ENCODE measurements around the gene RNU6-9. TPM values are rescaled to one million over a fixed set of nuclear protein-coding genes. Genes with fewer than 3 reads are reported as not detected.
A peak's percentile ranks its signal among the peaks of the same experiment; 100 is the strongest.

The RNU6-9 gene
- total RNA-seq, 1 experiment from 2014 or later: not detected

DNA sequence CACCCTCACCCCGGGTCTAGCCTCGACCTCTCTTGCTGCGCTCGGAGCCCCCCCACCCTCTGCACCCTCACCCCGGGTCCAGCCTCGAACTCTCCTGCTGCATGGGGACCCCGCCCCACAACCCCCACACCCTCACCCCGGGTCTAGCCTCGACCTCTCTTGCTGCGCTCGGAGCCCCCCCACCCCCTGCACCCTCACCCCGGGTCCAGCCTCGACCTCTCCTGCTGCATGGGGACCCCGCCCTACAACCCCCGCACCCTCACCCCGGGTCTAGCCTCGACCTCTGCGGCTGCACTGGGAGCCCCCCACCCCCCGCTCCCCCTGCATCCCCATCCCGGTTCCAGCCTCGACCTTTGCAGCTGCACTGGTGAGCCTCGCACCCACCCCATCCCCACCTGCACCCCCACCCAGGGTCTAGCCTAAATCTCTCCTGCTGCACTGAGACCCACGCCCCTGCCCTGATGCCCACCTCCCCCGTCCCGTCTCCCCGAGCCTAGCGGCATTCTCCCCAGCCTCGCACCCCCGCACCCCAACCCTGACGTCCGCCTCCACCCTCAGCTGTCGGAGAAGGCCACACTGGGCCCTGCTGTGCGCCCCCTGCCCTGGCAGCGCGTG lies 32.0 kb upstream of the RNU6-9 start:
- peaks cover 7% of the 10 kb centered on the region for H3K4me1 ChIP-seq (ENCODE audit: control insufficient read depth, insufficient read depth, low read length)
- no TSS peak for BruUV-seq (replicated peaks)
- CTCF ChIA-PET: no interaction called here
- no peaks in the 10 kb centered on the region for H3K9me3 ChIP-seq (ENCODE audit: control insufficient read depth, insufficient read depth, low read depth, low read length)
- no peak overlapping the region for H3K4me3 ChIP-seq (ENCODE audit: low read depth in 2 of 2, low read length in 2 of 2)
- TF ChIP-seq, protein P1, sequence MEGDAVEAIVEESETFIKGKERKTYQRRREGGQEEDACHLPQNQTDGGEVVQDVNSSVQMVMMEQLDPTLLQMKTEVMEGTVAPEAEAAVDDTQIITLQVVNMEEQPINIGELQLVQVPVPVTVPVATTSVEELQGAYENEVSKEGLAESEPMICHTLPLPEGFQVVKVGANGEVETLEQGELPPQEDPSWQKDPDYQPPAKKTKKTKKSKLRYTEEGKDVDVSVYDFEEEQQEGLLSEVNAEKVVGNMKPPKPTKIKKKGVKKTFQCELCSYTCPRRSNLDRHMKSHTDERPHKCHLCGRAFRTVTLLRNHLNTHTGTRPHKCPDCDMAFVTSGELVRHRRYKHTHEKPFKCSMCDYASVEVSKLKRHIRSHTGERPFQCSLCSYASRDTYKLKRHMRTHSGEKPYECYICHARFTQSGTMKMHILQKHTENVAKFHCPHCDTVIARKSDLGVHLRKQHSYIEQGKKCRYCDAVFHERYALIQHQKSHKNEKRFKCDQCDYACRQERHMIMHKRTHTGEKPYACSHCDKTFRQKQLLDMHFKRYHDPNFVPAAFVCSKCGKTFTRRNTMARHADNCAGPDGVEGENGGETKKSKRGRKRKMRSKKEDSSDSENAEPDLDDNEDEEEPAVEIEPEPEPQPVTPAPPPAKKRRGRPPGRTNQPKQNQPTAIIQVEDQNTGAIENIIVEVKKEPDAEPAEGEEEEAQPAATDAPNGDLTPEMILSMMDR (IDR thresholded peaks at IDR 0.05): no peak
- TF ChIP-seq TCF7L2 (IDR thresholded peaks at IDR 0.05; ENCODE audit: low read depth, low read length) (no peak), SIN3A (IDR thresholded peaks at IDR 0.05; ENCODE audit: borderline replicate concordance, insufficient read depth, low read depth, low read length) (no peak), POLR2AphosphoS5 (IDR thresholded peaks at IDR 0.05; ENCODE audit: low read depth, low read length) (no peak), REST (IDR thresholded peaks at IDR 0.05; ENCODE audit: insufficient read depth in 1 of 2, low read depth in 2 of 2, low read length in 1 of 2) (no peak)
- no peak overlapping the region for H3K27ac ChIP-seq (ENCODE audit: low read length)
- intact Hi-C loops (cut with micrococcal nuclease; ENCODE audit: unreplicated experiment) (no loop called here), in situ Hi-C loops (cut with HindIII; ENCODE audit: low pct_unique_long_range_greater_than_20kb, low sequenced_read_pairs) (no loop called here)
- DNase-seq (ENCODE audit: low read depth, low spot score) (no peak), ATAC-seq (no peak)
- no peaks in the 10 kb centered on the region for H3K27me3 ChIP-seq (ENCODE audit: control insufficient read depth, insufficient read depth, low read length)
- POLR2A ChIA-PET: no interaction called here
- H3K36me3 ChIP-seq (ENCODE audit: control insufficient read depth, insufficient read depth, low read length): no peaks in the 10 kb centered on the region

GRCh38 chr19:861756-862580 lies 31.3 kb upstream of the RNU6-9 start:
- no peaks in the 10 kb centered on the region for H3K27me3 ChIP-seq (ENCODE audit: control insufficient read depth, insufficient read depth, low read length)
- H3K4me3 ChIP-seq (ENCODE audit: low read depth in 2 of 2, low read length in 2 of 2): no peak overlapping the region
- ChIA-PET POLR2A (no interaction called here), CTCF (no interaction called here)
- DNase-seq (ENCODE audit: low read depth, low spot score): no peak
- in situ Hi-C loops (cut with HindIII; ENCODE audit: low pct_unique_long_range_greater_than_20kb, low sequenced_read_pairs): no loop called here
- no peaks in the 10 kb centered on the region for H3K9me3 ChIP-seq (ENCODE audit: control insufficient read depth, insufficient read depth, low read depth, low read length)
- peaks cover 7% of the 10 kb centered on the region for H3K4me1 ChIP-seq (ENCODE audit: control insufficient read depth, insufficient read depth, low read length)
- ATAC-seq: 0 out of 2 replicates have a peak, but pooled peaks have one; percentile 7
- TF ChIP-seq, protein P1 (IDR thresholded peaks at IDR 0.05): 0 out of 2 replicates have a peak, but pooled peaks have one; percentile 6
- TF ChIP-seq POLR2AphosphoS5 (IDR thresholded peaks at IDR 0.05; ENCODE audit: low read depth, low read length): no peak
- no peaks in the 10 kb centered on the region for H3K36me3 ChIP-seq (ENCODE audit: control insufficient read depth, insufficient read depth, low read length)
- no peak overlapping the region for H3K27ac ChIP-seq (ENCODE audit: low read length)
- no TSS peak for BruUV-seq (replicated peaks)
- intact Hi-C loops (cut with micrococcal nuclease; ENCODE audit: unreplicated experiment): no loop called here
